ENCODE data around the gene DCC. TPM values are rescaled to one million over a fixed set of nuclear protein-coding genes. Genes with fewer than 3 reads are reported as not detected.

The DCC gene
- total RNA-seq, 2 donors from 2014 or later = 0.33 TPM; not detected in 1

DNA sequence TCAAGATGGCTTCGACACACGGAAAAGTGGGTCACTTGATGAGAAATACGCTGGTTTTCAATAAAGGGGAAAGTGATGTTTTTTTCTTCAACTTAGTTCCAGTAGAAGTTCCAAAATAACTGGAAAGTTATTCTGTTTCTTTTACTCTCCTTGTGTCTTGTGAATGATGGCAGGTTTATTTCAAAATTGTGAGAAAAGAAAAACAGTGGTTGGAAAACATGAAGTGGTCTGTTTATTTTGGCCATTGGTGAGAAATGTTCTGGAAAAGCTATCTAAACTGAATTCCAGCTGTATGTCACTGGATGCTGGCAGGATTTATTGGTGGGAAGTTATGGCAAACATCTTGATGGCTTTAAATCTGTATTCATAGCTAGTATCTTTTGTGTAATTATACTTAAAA is 484.1 kb downstream of the DCC start:
- H3K27ac ChIP-seq = no peak overlapping the region

DNA sequence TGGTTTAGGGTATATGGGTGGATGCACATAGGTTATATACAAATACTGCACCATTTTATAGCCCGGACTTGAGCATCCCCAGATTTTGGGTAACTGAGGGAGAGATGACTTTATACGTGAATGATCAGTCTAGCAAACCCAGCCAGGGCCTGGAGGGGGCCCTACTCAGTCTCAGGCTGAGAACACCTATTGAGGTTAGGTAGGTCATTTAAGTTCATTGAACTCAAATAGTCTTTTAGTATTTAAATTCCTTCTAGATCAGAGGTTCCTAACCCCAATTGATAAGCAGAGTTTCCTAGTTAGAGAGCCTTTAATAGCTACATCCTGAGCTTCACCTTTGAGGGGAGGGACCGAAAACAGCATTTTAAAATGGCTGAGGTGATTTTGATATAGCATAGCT is 487.0 kb downstream of the DCC start:
- Histone ChIP-seq H3K27ac (no peak overlapping the region), H3K36me3 (replicated peaks in 1 of 2; ENCODE audit: insufficient read depth in 1 of 2, low read depth in 2 of 2) (no peaks in the 10 kb centered on the region), H3K4me1 (peaks cover 8% of the 10 kb centered on the region), H3K4me3 (no peak overlapping the region), H3K27me3 (no peaks in the 10 kb centered on the region), H3K9me3 (no peaks in the 10 kb centered on the region)
- WGBS, 2 donors = 74 to 92% methylated on average over 3 of the region's 3 CpGs
- ATAC-seq (no peak), DNase-seq (no peak)
- TF ChIP-seq POLR2A (IDR thresholded peaks at IDR 0.05) = no peak
- TF ChIP-seq, protein P1, sequence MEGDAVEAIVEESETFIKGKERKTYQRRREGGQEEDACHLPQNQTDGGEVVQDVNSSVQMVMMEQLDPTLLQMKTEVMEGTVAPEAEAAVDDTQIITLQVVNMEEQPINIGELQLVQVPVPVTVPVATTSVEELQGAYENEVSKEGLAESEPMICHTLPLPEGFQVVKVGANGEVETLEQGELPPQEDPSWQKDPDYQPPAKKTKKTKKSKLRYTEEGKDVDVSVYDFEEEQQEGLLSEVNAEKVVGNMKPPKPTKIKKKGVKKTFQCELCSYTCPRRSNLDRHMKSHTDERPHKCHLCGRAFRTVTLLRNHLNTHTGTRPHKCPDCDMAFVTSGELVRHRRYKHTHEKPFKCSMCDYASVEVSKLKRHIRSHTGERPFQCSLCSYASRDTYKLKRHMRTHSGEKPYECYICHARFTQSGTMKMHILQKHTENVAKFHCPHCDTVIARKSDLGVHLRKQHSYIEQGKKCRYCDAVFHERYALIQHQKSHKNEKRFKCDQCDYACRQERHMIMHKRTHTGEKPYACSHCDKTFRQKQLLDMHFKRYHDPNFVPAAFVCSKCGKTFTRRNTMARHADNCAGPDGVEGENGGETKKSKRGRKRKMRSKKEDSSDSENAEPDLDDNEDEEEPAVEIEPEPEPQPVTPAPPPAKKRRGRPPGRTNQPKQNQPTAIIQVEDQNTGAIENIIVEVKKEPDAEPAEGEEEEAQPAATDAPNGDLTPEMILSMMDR (IDR thresholded peaks at IDR 0.05) = no peak
- intact Hi-C loops (cut with DNase I) = no loop called here

More for the DNA sequence above, 484.1 kb downstream of the DCC start:
- Histone ChIP-seq H3K4me3 (no peak overlapping the region), H3K9me3 (no peaks in the 10 kb centered on the region), H3K4me1 (peaks cover 10% of the 10 kb centered on the region), H3K27me3 (no peaks in the 10 kb centered on the region), H3K36me3 (replicated peaks in 1 of 2; ENCODE audit: insufficient read depth in 1 of 2, low read depth in 2 of 2) (no peaks in the 10 kb centered on the region)
- intact Hi-C loops (cut with DNase I) = no loop called here
- WGBS, 2 donors = 73 to 81% methylated on average over 3 of the region's 3 CpGs
- DNase-seq = no peak
- ATAC-seq = no peak
- TF ChIP-seq, protein P1 (IDR thresholded peaks at IDR 0.05) = no peak
- TF ChIP-seq POLR2A (IDR thresholded peaks at IDR 0.05) = no peak

DNA sequence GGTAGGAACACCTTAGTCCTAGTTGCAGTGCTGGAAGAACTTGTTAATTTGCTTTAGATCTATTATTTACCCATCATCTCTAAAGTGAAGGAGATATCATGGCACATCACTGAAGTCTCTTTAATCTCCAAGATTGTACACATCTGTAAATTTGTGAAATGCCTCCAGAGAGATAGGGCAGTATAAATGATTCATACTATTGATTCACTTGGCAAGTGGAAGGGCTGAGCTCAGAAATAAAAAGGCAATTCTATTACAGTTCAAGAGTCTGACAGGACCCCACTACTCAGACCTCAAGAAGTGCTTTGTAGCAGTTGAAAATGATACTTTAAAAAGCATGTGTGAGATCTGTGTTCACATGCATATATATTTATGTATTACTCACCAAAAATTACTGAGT is 489.3 kb downstream of the DCC start:
- no peaks in the 10 kb centered on the region for H3K36me3 ChIP-seq (replicated peaks in 1 of 2; ENCODE audit: insufficient read depth in 1 of 2, low read depth in 2 of 2)
- ATAC-seq (no peak), DNase-seq (no peak)
- intact Hi-C loops (cut with DNase I) = no loop called here
- H3K4me3 ChIP-seq = no peak overlapping the region
- H3K4me1 ChIP-seq = no peaks in the 10 kb centered on the region
- H3K27ac ChIP-seq = no peak overlapping the region
- no peaks in the 10 kb centered on the region for H3K27me3 ChIP-seq
- TF ChIP-seq, protein P1 (IDR thresholded peaks at IDR 0.05) = no peak
- no peak for TF ChIP-seq POLR2A (IDR thresholded peaks at IDR 0.05)
- no peaks in the 10 kb centered on the region for H3K9me3 ChIP-seq

DNA sequence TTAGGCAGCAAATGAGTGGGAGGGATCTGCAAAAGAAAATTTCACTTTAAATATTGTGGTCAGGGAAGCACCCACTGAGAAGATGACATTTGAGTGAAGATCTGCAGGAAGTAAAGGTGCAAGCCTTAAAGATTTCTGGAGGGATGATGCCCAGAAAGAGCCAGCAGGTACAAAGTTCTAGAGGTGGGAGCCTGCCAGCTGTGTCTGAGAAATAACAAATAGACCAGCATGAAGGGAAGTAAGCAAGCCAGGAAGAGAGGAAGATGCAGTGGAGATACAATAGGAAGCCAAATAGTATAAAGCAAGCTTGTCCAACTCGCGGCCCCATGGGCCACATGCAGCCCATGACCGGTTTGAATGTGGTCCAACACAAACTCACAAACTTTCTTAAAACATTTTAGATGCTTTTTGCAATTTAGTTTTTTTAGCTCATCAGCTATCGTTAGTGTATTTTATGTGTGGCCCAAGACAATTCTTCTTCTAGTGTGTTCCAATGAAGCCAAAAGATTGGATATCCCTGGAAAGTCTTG is 489.9 kb downstream of the DCC start:
- Histone ChIP-seq H3K4me1 (no peaks in the 10 kb centered on the region), H3K9me3 (no peaks in the 10 kb centered on the region), H3K27ac (no peak overlapping the region), H3K4me3 (no peak overlapping the region), H3K27me3 (no peaks in the 10 kb centered on the region), H3K36me3 (replicated peaks in 1 of 2; ENCODE audit: insufficient read depth in 1 of 2, low read depth in 2 of 2) (no peaks in the 10 kb centered on the region)
- 47 to 54% methylated on average over 4 of the region's 4 CpGs for WGBS, 2 donors
- intact Hi-C loops (cut with DNase I) = no loop called here
- TF ChIP-seq POLR2A (IDR thresholded peaks at IDR 0.05) = no peak
- TF ChIP-seq, protein P1 (IDR thresholded peaks at IDR 0.05) = no peak
- ATAC-seq (no peak), DNase-seq (peak in 2 of 4 donors; percentile 30 to 64)

DNA sequence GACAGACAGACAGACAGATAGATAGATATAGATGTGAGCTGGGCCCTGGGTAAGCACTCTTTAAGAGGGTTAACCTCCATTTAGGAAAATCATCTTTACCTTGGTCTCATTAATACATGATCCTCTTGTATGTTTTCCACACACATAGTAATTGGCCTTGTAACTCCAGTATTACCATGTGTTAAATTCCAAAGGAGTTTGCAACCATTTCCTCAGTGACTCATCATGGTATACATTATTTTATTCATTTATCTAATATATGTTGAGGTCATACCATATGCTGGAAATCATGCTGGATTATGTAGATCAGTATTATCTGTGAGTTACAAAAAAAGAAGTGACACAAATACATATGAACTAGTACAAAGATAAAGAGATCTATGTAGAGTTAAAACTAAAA is 504.3 kb downstream of the DCC start:
- Histone ChIP-seq H3K27ac (no peak overlapping the region), H3K9me3 (no peaks in the 10 kb centered on the region), H3K4me3 (no peak overlapping the region), H3K27me3 (no peaks in the 10 kb centered on the region), H3K4me1 (no peaks in the 10 kb centered on the region), H3K36me3 (replicated peaks in 1 of 2; ENCODE audit: insufficient read depth in 1 of 2, low read depth in 2 of 2) (no peaks in the 10 kb centered on the region)
- ATAC-seq (no peak), DNase-seq (no peak)
- intact Hi-C loops (cut with DNase I) = no loop called here
- TF ChIP-seq, protein P1 (IDR thresholded peaks at IDR 0.05) = no peak
- no peak for TF ChIP-seq POLR2A (IDR thresholded peaks at IDR 0.05)

All from body of pancreas (tissue), 4 donors.